HG03196 (cell line): ENCODE measurements around the gene IL11RA.
"Not testable (repeated sequence)": the region's sequence is repeated elsewhere in the genome, so short reads cannot be mapped to it uniquely, and the experiment has no call there.

Source experiments
- ATAC-seq: cut with Tn5 transposase; IDR thresholded peaks from one replicate; pipeline ENCODE4 v1.9.1; 2021; ENCODE audit not compliant: unreplicated experiment

IL11RA gene

DNA sequence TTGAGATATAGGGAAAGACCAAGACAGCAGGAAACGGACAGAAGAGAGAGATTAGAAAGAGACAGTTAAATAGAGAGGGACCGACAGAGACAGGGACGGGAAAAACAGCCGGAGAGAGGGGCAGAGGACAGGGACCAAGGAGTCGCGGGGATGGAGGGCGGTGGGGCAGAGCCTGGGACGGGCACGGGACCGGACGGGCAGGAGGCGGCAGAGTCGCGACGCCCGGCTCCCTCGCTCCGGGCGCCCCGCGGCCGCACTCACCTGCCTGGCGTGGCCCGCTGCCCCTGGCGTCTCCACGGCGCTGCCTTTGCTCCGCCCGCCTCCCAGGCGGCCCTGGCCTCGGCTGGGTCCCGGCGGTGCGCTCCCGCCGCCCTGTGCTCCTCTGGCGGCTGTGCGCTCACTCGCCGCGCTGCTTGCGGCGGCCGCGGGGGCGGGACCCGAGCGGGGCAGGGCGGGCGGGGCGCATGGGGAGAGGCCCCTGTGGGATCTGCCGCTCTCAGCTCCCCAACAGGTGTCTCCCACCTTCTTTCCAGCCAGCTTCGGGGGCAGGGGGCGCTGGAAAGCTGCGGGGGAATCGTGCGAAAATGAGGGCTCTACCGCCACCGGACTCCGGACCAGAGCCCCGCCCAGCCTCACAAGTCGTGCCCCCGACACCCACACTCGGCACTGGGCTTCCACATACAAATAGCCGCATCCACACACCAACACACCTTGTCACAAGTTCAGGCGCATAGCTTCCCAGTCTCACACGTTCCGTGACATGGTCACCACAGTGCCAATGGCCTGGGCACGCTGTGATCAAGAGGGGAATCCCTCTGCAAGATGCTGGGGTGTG lies 23.1 kb upstream of the IL11RA start, which contains the start of gene ARID3C:
ARID3C (minus strand) TSS at position 411 of the 835 bp plus-strand sequence. CDS start 1,052 bp downstream, outside the sequence.
- ATAC-seq: no peak

DNA sequence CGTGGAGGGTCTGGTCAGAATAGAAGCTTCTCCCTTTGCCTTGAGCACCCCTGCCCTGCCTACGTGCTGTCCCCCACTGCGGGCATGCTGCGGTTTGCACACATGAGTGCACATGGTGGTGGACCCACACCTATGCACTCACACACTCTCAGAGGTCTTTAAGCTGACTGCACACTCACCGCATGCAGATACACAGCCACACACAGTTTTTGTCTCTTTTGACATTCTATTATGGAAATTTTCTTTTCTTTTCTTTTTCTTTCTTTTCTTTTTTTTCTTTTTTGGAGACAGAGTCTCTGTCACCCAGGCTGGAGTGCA lies 22.5 kb upstream of the IL11RA start:
- ATAC-seq: no peak

DNA sequence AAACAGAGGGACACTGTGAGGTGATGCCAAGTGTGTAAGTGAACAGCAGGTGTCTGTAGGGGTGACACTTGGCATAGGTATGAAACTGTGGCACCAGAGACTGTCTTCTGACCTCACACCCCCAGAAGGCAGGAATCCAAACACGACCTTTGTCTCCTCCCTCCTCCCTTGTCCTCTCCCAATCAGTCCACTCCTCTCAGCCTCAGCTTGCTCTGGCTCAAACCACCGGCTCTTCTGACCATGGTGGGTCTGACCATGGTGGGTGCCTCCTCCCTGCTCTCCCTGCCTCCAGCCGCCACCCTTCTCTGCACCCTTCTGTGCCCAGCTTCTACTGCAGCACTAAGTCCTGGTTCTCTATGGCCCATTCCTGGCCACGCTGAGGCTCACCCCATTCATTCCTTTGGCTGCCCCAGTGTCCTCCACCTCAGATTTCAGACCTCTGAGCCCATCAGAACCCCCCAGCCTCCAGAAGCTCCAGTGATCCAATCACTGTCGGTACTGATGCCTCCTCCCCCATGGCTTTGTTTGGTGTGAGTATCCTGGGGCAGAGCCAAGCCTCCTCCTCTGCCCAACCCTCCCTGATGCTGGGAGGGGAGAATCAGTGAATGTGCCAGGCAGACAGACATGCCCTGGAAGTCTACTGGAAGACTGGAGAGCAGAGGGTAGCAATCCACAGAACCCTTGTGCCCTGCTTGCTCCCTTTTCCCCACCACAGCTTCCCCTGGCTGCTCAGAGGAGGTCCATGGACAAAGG lies 21.4 kb upstream of the IL11RA start:
- ATAC-seq: no peak

DNA sequence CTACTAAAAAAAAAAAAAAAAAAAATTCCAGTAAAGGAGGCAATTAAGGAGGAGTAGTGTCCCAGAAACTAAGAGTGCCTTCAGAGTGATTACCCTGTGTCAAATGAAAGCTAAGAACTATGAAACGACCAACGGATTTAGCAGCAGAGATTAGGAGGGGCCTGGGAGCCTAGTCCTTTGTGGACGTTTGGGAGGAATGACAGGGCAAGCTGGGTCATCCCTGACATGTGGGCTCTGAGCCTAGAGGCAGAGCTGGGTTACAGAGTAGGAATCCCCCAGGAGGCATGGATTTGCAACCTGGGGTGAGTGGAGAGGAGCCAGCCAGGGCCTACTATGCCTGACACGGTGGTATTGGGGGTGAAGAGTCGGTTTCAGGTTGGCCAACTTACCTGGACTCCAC lies 18.8 kb upstream of the IL11RA start:
- ATAC-seq: no peak

DNA sequence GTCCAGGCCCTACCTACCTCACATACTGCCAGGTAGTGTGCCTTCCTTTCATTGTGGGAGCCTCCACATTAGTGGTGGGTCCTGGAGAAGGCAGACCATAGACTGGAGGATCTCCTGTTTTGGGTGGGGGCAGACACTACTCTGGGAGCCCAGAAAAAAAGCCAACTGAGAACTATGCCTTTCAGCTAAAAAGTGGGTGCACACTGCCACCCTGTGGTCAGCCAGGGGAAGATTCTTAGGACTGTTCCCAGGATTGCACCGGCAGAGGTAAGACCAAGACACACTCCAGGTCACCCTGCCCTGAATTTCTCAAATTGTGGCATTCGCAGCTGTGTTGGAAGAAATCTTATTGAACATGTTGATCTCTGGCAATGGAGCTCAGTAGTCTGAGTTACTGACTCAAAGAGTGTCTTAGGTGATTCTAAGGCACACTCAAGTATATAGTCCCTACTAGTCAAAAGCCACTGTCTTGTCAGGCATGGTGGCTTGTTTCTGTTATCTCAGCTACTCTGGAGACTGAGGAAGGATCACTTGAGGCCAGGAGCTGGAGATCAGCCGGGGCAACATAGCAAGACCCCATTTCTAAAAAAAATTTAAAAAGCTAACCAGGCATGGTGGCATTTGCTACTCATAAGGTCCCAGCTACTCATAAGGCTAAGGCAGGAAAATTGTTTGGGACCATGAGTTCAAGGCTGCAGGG lies 18.0 kb upstream of the IL11RA start:
- ATAC-seq: peak; percentile 32

DNA sequence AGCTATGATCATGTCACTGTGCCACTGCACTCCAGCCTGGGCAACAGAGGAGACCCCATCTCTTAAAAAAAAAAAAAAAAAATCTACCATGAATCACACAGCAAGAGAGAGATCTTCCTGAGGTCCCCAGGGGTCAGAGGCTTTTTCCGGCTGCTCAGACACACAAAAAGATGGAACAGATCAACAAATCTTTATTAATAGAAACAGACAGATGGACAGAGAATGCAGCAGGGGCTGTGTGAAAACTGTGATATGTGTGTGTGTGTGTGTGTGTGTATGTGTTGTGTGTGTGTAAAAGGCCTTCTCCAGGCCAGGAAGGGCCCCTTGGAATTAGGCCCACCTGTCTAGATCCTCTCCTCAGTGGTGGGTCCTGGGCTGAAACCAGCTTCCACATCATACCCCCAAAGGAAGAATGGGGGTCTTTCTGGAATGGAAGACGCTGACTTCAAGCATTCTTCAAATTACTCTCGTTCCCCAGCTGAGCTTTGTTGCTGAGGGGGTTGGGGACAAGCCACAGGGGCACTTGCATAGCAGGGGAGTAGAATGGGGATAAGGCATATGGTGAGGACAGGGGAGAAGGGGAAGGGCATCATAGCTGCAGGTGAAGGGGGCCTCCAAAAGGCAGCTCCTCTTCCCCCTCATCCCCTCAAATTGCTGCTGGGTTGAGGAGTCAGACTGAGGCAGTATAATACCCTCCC lies 17.3 kb upstream of the IL11RA start:
- no peak for ATAC-seq

DNA sequence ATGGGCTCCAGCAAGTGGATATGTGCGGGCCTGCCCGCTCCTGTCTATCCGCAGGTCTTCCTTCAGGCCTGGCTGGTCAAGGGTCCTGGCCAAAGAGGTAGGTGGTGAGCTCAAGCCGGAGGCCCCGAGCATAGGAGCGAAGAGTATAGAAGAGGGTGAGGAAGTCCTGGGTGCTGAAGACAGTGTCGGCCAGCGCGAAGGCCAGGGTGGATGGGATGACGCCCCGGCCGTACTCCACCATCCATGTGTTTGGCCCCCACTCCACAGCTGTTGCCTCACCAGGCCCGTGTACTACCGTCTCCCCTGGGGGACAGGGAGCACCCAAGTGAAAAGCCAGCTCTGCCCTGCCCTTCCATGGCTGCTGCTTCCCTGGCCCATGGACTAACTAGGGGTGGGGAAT lies 16.4 kb upstream of the IL11RA start:
- ATAC-seq: no peak

DNA sequence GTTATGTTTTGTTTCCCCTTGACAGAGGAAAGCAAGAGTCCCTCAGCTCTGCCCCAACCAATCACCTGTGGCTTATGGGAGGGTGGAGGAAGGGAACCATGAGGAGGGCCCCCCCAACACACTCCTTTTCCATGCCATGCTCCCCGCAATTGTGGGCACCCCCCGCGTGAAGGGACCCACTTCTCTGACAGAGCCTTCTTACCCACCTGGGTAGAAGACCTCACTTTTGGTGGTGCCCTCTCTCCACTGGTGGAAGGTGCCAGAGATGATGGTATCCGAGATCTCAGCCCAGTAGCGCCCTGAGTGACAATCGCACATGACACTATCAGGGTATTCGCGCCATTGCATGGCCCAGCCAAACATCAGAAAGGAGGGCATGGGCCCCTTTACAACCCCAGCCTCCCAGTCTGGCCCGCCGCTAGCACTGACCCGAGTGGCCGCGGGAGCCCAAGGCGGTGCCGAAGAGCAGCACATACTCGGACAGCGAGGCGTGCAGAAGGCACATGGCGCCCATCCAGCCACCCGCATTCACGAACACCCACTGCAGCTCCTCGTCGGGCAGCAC lies 15.1 kb upstream of the IL11RA start:
- ATAC-seq: peak; percentile 7

DNA sequence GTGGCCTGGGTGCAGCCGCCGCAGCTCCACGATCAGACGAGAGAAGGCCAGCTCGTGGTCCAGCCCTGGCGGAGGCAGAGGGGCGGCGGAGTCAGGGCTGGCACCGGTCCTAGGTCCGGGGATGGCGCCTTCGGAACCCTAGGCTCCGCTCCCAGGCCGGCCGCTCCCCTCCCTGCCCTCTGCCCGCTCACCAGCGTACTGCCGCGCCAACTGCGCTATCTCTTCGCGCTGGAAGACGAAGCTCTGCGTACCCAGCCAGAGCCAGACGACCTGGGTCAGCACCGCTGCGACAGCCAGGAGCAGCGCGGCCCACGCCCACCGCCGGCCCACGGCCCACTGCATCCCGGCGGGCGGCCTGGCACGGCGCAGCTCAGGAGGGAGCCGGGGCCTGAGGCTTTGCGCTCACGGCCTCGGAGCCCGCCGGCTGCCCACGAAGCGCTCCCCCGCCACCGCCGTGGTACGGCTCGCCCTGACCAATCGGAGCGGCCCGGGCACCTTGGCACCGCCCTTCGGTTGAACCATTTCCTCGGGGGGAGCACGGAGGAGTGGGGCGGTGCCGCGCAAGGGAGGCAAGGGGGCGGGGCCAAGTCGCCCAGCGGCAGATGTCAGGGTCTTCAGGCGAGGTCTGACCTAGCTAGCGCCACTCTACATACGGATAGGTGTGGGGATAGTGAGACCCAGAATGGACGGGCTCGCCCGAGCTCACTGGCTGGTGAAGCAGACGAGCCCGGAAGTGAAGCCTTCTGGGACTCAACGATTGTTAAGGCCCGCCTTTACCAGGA lies 14.4 kb upstream of the IL11RA start, which contains the start of gene SIGMAR1:
SIGMAR1 (minus strand) TSS at position 432 of the 782 bp plus-strand sequence; CDS start at position 342, 90 bp downstream.
- ATAC-seq: peak; percentile 83

DNA sequence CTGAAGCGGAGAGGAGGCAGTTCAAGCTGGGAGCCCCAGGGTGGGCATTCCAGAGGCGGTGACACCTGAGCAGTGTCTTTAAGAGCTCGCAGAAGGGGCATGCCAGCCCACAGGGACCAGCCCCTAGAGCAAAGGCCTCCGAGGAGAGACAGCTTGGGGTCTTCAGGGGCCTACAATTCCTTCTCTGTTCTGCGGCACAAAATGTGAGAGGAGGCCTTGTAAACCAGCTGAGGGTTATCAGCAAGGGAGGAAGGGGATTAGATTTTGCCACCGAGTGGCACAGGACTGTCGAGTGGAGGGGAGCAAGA lies 13.9 kb upstream of the IL11RA start:
- no peak for ATAC-seq

DNA sequence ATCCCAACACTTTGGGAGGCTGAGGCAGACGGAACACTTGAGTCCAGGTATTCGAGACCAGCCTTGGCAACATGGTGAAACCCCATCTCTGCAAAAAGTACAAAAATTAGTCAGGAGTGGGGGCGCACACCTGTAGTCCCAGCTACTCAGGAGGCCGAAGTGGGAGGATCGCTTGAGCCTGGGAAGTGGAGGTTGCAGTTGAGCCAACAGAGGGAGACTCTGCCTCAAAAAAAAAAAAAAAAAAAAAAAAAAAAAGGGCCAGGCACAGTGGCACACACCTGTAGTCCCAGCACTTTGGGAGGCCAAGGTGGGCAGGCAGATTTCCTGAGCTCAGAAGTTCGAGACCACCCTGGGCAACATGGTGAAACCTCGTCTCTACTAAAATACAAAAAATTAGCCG lies 12.7 kb upstream of the IL11RA start:
- not testable (repeated sequence) for ATAC-seq

DNA sequence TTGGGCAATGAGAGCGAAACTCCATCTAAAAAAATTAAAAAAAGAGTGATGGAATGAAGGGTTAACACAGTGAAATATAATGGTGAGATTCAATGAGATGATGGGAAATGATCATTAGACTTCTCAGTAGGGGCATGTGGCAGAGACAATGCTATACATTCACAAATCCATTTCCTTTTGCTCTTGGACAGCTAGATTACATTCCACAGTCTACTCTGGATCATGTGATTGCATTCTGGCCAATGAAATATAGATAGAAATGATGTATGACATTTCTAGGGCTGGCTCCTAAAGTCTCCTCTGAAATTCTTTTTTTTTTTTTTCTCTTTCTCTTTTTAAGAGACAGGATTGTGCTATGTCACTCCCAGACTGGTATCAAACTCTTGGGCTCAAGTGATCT lies 9.3 kb upstream of the IL11RA start:
- ATAC-seq: no peak

DNA sequence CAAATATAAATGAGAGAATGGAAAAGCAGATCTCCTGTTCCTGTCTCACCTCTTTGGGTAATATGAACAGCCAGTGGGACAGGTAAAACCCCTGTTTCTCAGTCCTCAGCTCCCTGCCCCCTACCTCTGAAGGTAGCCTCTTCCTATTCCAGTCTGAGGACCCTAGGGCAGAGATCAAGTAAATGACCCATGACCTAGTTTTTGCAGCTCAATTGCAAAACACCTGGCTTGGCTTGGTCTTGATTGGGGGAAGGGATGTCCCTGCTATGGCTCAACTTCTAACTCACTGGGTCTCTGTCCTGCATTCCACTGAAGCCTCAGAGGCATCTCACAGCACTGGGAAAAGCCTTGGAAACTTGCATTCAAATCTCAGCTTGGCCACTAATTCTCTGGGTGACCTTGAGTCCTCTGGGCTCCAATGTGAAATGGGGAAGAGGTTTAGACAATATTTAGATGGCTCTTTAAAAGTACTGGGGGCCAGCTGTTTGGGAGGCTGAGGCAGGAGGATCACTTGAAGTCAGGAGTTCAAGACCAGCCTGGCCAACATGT lies 7.1 kb upstream of the IL11RA start:
- no peak for ATAC-seq

DNA sequence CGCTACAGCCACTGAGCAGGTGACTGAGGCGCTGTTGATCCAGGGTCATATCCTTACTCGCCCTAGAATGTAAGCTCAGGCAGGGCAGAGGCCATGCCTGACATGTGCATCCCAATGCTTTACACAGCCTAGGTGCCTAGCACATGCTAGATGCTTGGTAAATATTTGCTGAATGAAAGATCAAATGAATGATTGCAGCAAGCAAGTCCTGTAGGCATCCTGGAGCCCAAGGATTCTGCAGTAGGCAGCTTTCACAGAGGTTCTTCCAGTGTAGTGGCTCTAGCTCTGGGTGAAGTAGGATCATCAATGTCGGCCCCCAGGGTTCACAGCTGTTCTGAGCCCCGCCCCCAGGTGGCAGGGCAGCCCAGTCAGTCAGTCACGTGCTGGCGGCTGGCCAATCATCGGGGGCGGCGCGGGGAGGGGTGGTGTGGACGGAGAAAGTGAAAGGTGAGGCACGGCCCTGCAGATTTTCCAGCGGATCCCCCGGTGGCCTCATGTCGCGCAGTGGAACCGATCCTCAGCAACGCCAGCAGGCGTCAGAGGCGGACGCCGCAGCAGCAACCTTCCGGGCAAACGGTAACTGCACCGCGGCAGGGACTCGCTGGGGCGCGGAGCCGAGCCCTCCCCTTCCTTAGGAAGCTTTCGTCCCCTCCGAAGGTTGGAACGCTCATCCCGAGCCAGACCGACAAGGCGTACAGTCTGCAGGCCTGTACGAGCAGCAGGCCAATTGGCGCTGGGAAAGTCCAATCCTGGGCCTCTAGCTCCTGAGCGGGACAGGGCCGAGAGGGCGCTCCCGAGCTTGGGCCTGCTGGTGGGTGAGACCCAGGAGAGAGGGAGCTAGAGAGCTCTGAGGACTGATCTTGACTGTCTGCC lies 5.5 kb upstream of the IL11RA start, which contains the start of gene GALT:
GALT (plus strand) TSS at position 465 of the 873 bp plus-strand sequence; CDS start at position 495, 30 bp downstream.
- ATAC-seq: peak; percentile 82

DNA sequence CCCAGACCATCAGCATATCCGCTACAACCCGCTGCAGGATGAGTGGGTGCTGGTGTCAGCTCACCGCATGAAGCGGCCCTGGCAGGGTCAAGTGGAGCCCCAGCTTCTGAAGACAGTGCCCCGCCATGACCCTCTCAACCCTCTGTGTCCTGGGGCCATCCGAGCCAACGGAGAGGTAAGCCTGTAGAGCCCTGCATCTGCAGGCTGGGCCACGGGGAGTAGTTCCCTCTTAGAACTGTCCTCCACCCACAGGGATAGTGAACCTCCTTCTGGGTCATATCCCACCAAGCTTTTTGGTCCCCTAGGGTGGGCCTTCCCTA lies 4.9 kb upstream of the IL11RA start:
- ATAC-seq: no peak

DNA sequence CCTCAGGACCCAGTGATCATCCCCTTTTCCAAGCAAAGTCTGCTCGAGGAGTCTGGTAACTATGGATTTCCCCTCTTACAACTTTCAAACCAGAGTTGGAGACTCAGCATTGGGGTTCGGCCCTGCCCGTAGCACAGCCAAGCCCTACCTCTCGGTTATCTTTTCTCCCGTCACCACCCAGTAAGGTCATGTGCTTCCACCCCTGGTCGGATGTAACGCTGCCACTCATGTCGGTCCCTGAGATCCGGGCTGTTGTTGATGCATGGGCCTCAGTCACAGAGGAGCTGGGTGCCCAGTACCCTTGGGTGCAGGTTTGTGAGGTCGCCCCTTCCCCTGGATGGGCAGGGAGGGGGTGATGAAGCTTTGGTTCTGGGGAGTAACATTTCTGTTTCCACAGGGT lies 4.3 kb upstream of the IL11RA start:
- no peak for ATAC-seq

DNA sequence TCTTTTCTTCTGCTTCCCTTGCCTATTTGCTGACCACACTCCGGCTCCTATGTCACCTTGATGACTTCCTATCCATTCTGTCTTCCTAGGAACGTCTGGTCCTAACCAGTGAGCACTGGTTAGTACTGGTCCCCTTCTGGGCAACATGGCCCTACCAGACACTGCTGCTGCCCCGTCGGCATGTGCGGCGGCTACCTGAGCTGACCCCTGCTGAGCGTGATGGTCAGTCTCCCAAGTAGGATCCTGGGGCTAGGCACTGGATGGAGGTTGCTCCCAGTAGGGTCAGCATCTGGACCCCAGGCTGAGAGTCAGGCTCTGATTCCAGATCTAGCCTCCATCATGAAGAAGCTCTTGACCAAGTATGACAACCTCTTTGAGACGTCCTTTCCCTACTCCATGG lies 3.3 kb upstream of the IL11RA start:
- ATAC-seq: no peak

DNA sequence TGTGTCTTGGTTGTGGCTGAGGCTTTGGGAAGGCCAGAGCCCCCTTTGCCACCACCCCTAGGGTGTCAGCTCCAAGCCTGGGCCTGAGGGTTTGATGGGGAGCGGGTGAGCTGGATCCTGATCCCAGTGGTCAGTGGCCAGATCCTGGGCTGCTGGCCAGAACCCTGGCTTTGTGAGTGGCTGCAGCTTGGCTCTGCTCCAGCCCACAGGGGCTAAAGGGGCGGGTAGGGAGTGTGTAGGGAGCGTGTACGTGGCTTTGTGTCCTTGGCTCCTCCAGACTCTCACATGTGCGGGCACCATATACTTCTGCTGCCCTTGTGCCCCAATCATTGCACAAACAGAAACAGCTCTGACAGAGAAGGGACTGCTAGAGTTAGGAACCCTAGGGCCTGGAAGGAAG lies 1.2 kb upstream of the IL11RA start:
- no peak for ATAC-seq

DNA sequence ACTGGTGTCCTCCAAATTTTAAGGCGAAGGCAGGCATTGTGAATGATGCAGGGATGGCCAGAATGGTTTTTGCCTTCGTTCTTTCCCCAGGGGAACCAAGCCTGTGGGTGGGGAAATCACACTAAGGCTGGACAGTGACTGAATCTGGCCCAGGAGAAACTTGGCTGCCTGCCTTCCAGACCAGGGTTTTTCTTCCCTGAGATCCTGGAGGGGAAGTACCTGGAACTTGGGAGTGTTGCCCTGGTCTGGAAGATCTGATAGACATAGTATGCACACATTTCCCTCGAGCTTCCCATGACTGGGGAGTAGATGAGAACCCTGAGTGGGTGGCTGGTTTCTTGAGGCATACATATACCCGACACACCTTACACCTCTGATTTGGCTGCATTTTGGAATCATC lies 664 bp upstream of the IL11RA start:
- ATAC-seq: no peak
